ENCODE measurements around the gene HECTD3. TPM values are rescaled to one million over a fixed set of nuclear protein-coding genes. Genes with fewer than 3 reads are reported as not detected.

Gene HECTD3
- total and polyA plus RNA-seq, 2 donors (not counting 1 experiment from before 2014, with no cell fraction given), result 20.3 to 33.7 TPM

GRCh38 chr1:45016090-45016697 lies 5.1 kb upstream of the HECTD3 start:
- no peaks in the 10 kb centered on the region for H4K20me1 ChIP-seq (ENCODE audit: control insufficient read depth, extremely low read depth, insufficient read depth, low read length)
- H3K4me2 ChIP-seq (ENCODE audit: extremely low read depth, insufficient read depth, low read length), result no peak overlapping the region
- TF ChIP-seq CTCF (conservative IDR thresholded peaks at IDR 0.05 in 1 of 2, IDR thresholded peaks at IDR 0.05 in 1 of 2; ENCODE audit: low read depth in 1 of 2, low read length in 2 of 2) (no peak), EZH2 (IDR thresholded peaks at IDR 0.05; ENCODE audit: low read length, missing control alignments) (no peak)
- no peak overlapping the region for H2AFZ ChIP-seq (ENCODE audit: low read length)
- no peaks in the 10 kb centered on the region for H3K27me3 ChIP-seq (ENCODE audit: control insufficient read depth, insufficient read depth, low read length)
- H3K4me1 ChIP-seq (ENCODE audit: control insufficient read depth, extremely low read depth, insufficient read depth, low read length), result peaks cover 8% of the 10 kb centered on the region
- H3K4me3 ChIP-seq (replicated peaks in 1 of 4; ENCODE audit: control extremely low read depth in 1 of 4, insufficient read depth in 1 of 4, low read depth in 3 of 4, low read length in 4 of 4), result no peak overlapping the region
- DNase-seq (ENCODE audit: low read depth in 2 of 2), result no peak
- peaks cover 2% of the 10 kb centered on the region for H3K36me3 ChIP-seq (ENCODE audit: control insufficient read depth, insufficient read depth, low read length)
- peaks cover 14% of the 10 kb centered on the region for H3K79me2 ChIP-seq (ENCODE audit: control insufficient read depth, insufficient read depth, low read length)
- H3K9ac ChIP-seq (ENCODE audit: insufficient read depth, low read length), result no peak overlapping the region
- no peaks in the 10 kb centered on the region for H3K9me3 ChIP-seq (ENCODE audit: control insufficient read depth, insufficient read depth, low read depth, low read length)
- H3K27ac ChIP-seq (ENCODE audit: insufficient read depth, low read length), result no peak overlapping the region

GRCh38 chr1:45015683-45016082 lies 4.6 kb upstream of the HECTD3 start:
- no peaks in the 10 kb centered on the region for H4K20me1 ChIP-seq (ENCODE audit: control insufficient read depth, extremely low read depth, insufficient read depth, low read length)
- H3K9me3 ChIP-seq (ENCODE audit: control insufficient read depth, insufficient read depth, low read depth, low read length), result no peaks in the 10 kb centered on the region
- H3K4me1 ChIP-seq (ENCODE audit: control insufficient read depth, extremely low read depth, insufficient read depth, low read length), result peaks cover 8% of the 10 kb centered on the region
- no peak overlapping the region for H3K4me2 ChIP-seq (ENCODE audit: extremely low read depth, insufficient read depth, low read length)
- no peak overlapping the region for H3K4me3 ChIP-seq (replicated peaks in 1 of 4; ENCODE audit: control extremely low read depth in 1 of 4, insufficient read depth in 1 of 4, low read depth in 3 of 4, low read length in 4 of 4)
- no peak overlapping the region for H3K9ac ChIP-seq (ENCODE audit: insufficient read depth, low read length)
- no peak overlapping the region for H3K27ac ChIP-seq (ENCODE audit: insufficient read depth, low read length)
- H3K27me3 ChIP-seq (ENCODE audit: control insufficient read depth, insufficient read depth, low read length), result no peaks in the 10 kb centered on the region
- DNase-seq (ENCODE audit: low read depth in 2 of 2), result no peak
- H2AFZ ChIP-seq (ENCODE audit: low read length), result no peak overlapping the region
- H3K79me2 ChIP-seq (ENCODE audit: control insufficient read depth, insufficient read depth, low read length), result peaks cover 19% of the 10 kb centered on the region
- H3K36me3 ChIP-seq (ENCODE audit: control insufficient read depth, insufficient read depth, low read length), result peaks cover 2% of the 10 kb centered on the region
- no peak for TF ChIP-seq CTCF (conservative IDR thresholded peaks at IDR 0.05 in 1 of 2, IDR thresholded peaks at IDR 0.05 in 1 of 2; ENCODE audit: low read depth in 1 of 2, low read length in 2 of 2)
- TF ChIP-seq EZH2 (IDR thresholded peaks at IDR 0.05; ENCODE audit: low read length, missing control alignments), result no peak

GRCh38 chr1:45014321-45015028 lies 3.4 kb upstream of the HECTD3 start:
- no peaks in the 10 kb centered on the region for H3K9me3 ChIP-seq (ENCODE audit: control insufficient read depth, insufficient read depth, low read depth, low read length)
- no peak for TF ChIP-seq EZH2 (IDR thresholded peaks at IDR 0.05; ENCODE audit: low read length, missing control alignments)
- TF ChIP-seq CTCF (conservative IDR thresholded peaks at IDR 0.05 in 1 of 2, IDR thresholded peaks at IDR 0.05 in 1 of 2; ENCODE audit: low read depth in 1 of 2, low read length in 2 of 2), result peak; percentile 90 to 94
- no peaks in the 10 kb centered on the region for H4K20me1 ChIP-seq (ENCODE audit: control insufficient read depth, extremely low read depth, insufficient read depth, low read length)
- H3K4me3 ChIP-seq (replicated peaks in 1 of 4; ENCODE audit: control extremely low read depth in 1 of 4, insufficient read depth in 1 of 4, low read depth in 3 of 4, low read length in 4 of 4), result peak overlapping the region in 1 of 4 experiments; percentile 19
- H2AFZ ChIP-seq (ENCODE audit: low read length), result no peak overlapping the region
- H3K79me2 ChIP-seq (ENCODE audit: control insufficient read depth, insufficient read depth, low read length), result peaks cover 31% of the 10 kb centered on the region
- peak overlapping the region; percentile 30 for H3K4me2 ChIP-seq (ENCODE audit: extremely low read depth, insufficient read depth, low read length)
- H3K9ac ChIP-seq (ENCODE audit: insufficient read depth, low read length), result no peak overlapping the region
- H3K4me1 ChIP-seq (ENCODE audit: control insufficient read depth, extremely low read depth, insufficient read depth, low read length), result peaks cover 15% of the 10 kb centered on the region
- H3K27ac ChIP-seq (ENCODE audit: insufficient read depth, low read length), result no peak overlapping the region
- peak; percentile 72 to 91 for DNase-seq (ENCODE audit: low read depth in 2 of 2)
- H3K27me3 ChIP-seq (ENCODE audit: control insufficient read depth, insufficient read depth, low read length), result no peaks in the 10 kb centered on the region
- H3K36me3 ChIP-seq (ENCODE audit: control insufficient read depth, insufficient read depth, low read length), result peaks cover 4% of the 10 kb centered on the region

Data from fibroblast of lung (primary cell).